Measurements from ENCODE around the gene EYS.

- TF ChIP-seq HNRNPK (IDR thresholded peaks at IDR 0.05; ENCODE audit: low read depth, low read length, poor library complexity, severe bottlenecking) (no peak), JUNB (CRISPR knock-in tag; IDR thresholded peaks at IDR 0.05; ENCODE audit: borderline replicate concordance) (no peak), CEBPZ (IDR thresholded peaks at IDR 0.05; ENCODE audit: low read length) (no peak), THAP7 (CRISPR knock-in tag; IDR thresholded peaks at IDR 0.05) (no peak), ZNF225 (CRISPR knock-in tag; IDR thresholded peaks at IDR 0.05) (no peak)
Measured at GRCh38 chr6:64411226-64411625, 1295.8 kb downstream of the EYS start.

Data from HepG2 (cell line).